ENCODE data around the gene LAMB1. TPM values are rescaled to one million over a fixed set of nuclear protein-coding genes. Genes with fewer than 3 reads are reported as not detected.

Gene LAMB1
- total and polyA plus RNA-seq, 2 of the 13 experiments (the other 11 are each of a cell fraction or from before 2014, with no cell fraction given) = 109 to 124 TPM

- peak; percentile 32; the same call in 1 of the 2 replicates for TF ChIP-seq PAXIP1 (CRISPR knock-in tag; conservative IDR thresholded peaks at IDR 0.05)
- TF ChIP-seq MYPOP (CRISPR knock-in tag; IDR thresholded peaks at IDR 0.05) = no peak
- peak; percentile 86 for TF ChIP-seq RARA (CRISPR knock-in tag; IDR thresholded peaks at IDR 0.05)
- no peak for TF ChIP-seq HNRNPH1 (optimal IDR thresholded peaks at IDR 0.05; ENCODE audit: low read depth, low read length)
- TF ChIP-seq BCL6 (CRISPR knock-in tag; IDR thresholded peaks at IDR 0.05) = peak; percentile 95
- no peak for TF ChIP-seq SIN3A (IDR thresholded peaks at IDR 0.05; ENCODE audit: borderline replicate concordance, low read depth, low read length)
- TF ChIP-seq MED8 (CRISPR knock-in tag; IDR thresholded peaks at IDR 0.05; ENCODE audit: insufficient replicate concordance) = no peak
- no peak for TF ChIP-seq E2F1 (CRISPR knock-in tag; IDR thresholded peaks at IDR 0.05)
- TF ChIP-seq SKI (IDR thresholded peaks at IDR 0.05; ENCODE audit: partially characterized antibody) = peak; percentile 86
- no peak for TF ChIP-seq HIVEP1 (CRISPR knock-in tag; IDR thresholded peaks at IDR 0.05)
- TF ChIP-seq ZNF362 (CRISPR knock-in tag; IDR thresholded peaks at IDR 0.05; ENCODE audit: borderline replicate concordance) = no peak
- TF ChIP-seq ZNF644 (CRISPR knock-in tag; IDR thresholded peaks at IDR 0.05; ENCODE audit: low read depth) = no peak
- no peak for TF ChIP-seq ZNF44 (CRISPR knock-in tag; IDR thresholded peaks at IDR 0.05)
- TF ChIP-seq JDP2 (CRISPR knock-in tag; IDR thresholded peaks at IDR 0.05; ENCODE audit: borderline replicate concordance) = no peak
- no peak for TF ChIP-seq ELF1 (CRISPR knock-in tag; IDR thresholded peaks at IDR 0.05)
- TF ChIP-seq PHF8 (CRISPR knock-in tag; IDR thresholded peaks at IDR 0.05) = no peak
- TF ChIP-seq LRRFIP1 (CRISPR knock-in tag; conservative IDR thresholded peaks at IDR 0.05) = no peak
- no peak for TF ChIP-seq ADNP (CRISPR knock-in tag; IDR thresholded peaks at IDR 0.05)
Measured at GRCh38 chr7:108028111-108028510, 25.1 kb upstream of the LAMB1 start (continued).

All from HepG2 (cell line).